Adrenal gland (tissue), 5 donors: ENCODE data around the gene GGA1.

Experiments
- CTCF ChIP-seq, 6 experiments: fragments of 450-650 bp in 4 of 6; fragments of 200-600 bp in 2 of 6; sonication (generic) in 1 of 6; IDR thresholded peaks; 1 replicate in 5 of 6; 2 replicates in 1 of 6; pipeline versions ENCODE4 v1.5.1 to v1.8.0; 2016 to 2021; ENCODE audit warnings: antibody characterized with exemption in 6 of 6, mild to moderate bottlenecking in 2 of 6, moderate library complexity in 1 of 6
- POLR2A ChIP-seq, 2 donors: fragments of 450-650 bp; IDR thresholded peaks; one replicate each; pipeline ENCODE4 v1.6.1; 2017; ENCODE audit warnings: antibody characterized with exemption in 2 of 2, mild to moderate bottlenecking in 2 of 2, moderate library complexity in 1 of 2
- donor health status: DM: no; HTN: no; CAD: no.

- TF ChIP-seq CTCF (IDR thresholded peaks at IDR 0.05) = no peak
- TF ChIP-seq POLR2A (IDR thresholded peaks at IDR 0.05) = peak; percentile 74 to 87
These were observed 48.6 kb upstream of the GGA1 start, which contains the start of gene CDC42EP1 for GRCh38 chr22:37559901-37560607.
